ENCODE results near the gene VSTM4. TPM values are rescaled to one million over a fixed set of nuclear protein-coding genes. Genes with fewer than 3 reads are reported as not detected.

Gene VSTM4
- total and polyA plus RNA-seq, 4 donors: 1.0 to 3.1 (median 2.0) TPM

DNA sequence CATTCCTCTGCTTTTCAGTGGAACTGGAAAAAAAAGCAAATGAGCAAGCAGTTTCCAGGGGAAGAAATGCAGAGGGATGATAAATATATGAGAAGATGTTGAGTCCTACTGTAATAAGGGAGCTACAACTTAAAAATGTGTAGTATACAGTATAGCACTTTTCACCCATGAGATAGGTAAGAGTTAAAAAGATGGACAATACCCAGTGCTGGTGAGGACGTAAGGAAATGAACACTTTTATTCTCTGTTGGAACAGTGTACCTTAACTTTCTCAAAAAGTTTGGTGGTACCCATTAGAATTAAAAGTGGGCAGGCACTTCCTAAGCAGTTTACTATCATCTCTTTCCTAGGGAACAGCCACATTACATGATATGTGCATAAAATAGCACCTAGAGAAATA lies 21.2 kb upstream of the VSTM4 start:
- WGBS: 68% methylated on average over 1 of the region's 1 CpG
- H3K27ac ChIP-seq (ENCODE audit: low read depth in 1 of 2, low read length in 2 of 2): no peak overlapping the region
- H3K36me3 ChIP-seq (ENCODE audit: control insufficient read depth in 4 of 4, insufficient read depth in 3 of 4, low read depth in 1 of 4, low read length in 3 of 4): no peaks in the 10 kb centered on the region
- H3K4me3 ChIP-seq (ENCODE audit: low read depth in 1 of 3, low read length in 3 of 3): no peak overlapping the region
- no peaks in the 10 kb centered on the region for H3K9me3 ChIP-seq (ENCODE audit: control insufficient read depth in 4 of 4, low read length in 3 of 4)
- DNase-seq (ENCODE audit: low spot score): no peak
- no peak overlapping the region for H3K9ac ChIP-seq (ENCODE audit: low read depth in 1 of 2, low read length in 2 of 2)
- H3K4me1 ChIP-seq (ENCODE audit: control insufficient read depth in 4 of 4, insufficient read depth in 4 of 4, low read length in 3 of 4): no peaks in the 10 kb centered on the region
- TF ChIP-seq HNF4A (conservative IDR thresholded peaks at IDR 0.05): no peak
- TF ChIP-seq FOXA1 (IDR thresholded peaks at IDR 0.05): no peak
- TF ChIP-seq MAX (IDR thresholded peaks at IDR 0.05): no peak
- no peak for TF ChIP-seq GABPA (IDR thresholded peaks at IDR 0.05 in 1 of 2, conservative IDR thresholded peaks at IDR 0.05 in 1 of 2)
- TF ChIP-seq CTCF (IDR thresholded peaks at IDR 0.05; ENCODE audit: low read depth, low read length, missing input control): no peak
- no peak for TF ChIP-seq JUND (IDR thresholded peaks at IDR 0.05)
- no peak for TF ChIP-seq ZBTB33 (IDR thresholded peaks at IDR 0.05)
- no peak for TF ChIP-seq RAD21 (IDR thresholded peaks at IDR 0.05)
- TF ChIP-seq, protein P1, sequence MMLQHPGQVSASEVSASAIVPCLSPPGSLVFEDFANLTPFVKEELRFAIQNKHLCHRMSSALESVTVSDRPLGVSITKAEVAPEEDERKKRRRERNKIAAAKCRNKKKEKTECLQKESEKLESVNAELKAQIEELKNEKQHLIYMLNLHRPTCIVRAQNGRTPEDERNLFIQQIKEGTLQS (IDR thresholded peaks at IDR 0.05): no peak
- no peak for TF ChIP-seq FOXA2 (IDR thresholded peaks at IDR 0.05)
- TF ChIP-seq RXRA (IDR thresholded peaks at IDR 0.05): no peak
- no peak for TF ChIP-seq EGR1 (IDR thresholded peaks at IDR 0.05; ENCODE audit: low read depth in 2 of 2)
- no peak for TF ChIP-seq YY1 (IDR thresholded peaks at IDR 0.05)
- TF ChIP-seq NR2F2 (IDR thresholded peaks at IDR 0.05): no peak
- no peak for TF ChIP-seq HNF4G (IDR thresholded peaks at IDR 0.05)
- TF ChIP-seq, protein P2, sequence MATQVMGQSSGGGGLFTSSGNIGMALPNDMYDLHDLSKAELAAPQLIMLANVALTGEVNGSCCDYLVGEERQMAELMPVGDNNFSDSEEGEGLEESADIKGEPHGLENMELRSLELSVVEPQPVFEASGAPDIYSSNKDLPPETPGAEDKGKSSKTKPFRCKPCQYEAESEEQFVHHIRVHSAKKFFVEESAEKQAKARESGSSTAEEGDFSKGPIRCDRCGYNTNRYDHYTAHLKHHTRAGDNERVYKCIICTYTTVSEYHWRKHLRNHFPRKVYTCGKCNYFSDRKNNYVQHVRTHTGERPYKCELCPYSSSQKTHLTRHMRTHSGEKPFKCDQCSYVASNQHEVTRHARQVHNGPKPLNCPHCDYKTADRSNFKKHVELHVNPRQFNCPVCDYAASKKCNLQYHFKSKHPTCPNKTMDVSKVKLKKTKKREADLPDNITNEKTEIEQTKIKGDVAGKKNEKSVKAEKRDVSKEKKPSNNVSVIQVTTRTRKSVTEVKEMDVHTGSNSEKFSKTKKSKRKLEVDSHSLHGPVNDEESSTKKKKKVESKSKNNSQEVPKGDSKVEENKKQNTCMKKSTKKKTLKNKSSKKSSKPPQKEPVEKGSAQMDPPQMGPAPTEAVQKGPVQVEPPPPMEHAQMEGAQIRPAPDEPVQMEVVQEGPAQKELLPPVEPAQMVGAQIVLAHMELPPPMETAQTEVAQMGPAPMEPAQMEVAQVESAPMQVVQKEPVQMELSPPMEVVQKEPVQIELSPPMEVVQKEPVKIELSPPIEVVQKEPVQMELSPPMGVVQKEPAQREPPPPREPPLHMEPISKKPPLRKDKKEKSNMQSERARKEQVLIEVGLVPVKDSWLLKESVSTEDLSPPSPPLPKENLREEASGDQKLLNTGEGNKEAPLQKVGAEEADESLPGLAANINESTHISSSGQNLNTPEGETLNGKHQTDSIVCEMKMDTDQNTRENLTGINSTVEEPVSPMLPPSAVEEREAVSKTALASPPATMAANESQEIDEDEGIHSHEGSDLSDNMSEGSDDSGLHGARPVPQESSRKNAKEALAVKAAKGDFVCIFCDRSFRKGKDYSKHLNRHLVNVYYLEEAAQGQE (IDR thresholded peaks at IDR 0.05): no peak
- TF ChIP-seq TAF1 (conservative IDR thresholded peaks at IDR 0.05): no peak
- peaks cover 0 to 3% (median 0%) of the 10 kb centered on the region in 4 donors for H3K27me3 ChIP-seq (ENCODE audit: control insufficient read depth in 4 of 4, insufficient read depth in 4 of 4, low read length in 3 of 4)

Measured in liver (tissue), 9 donors.